Peyer's patch (tissue), 4 donors: ENCODE results near the gene C1QTNF7. TPM values are rescaled to one million over a fixed set of nuclear protein-coding genes. Genes with fewer than 3 reads are reported as not detected.

Source experiments
- DNase-seq, 3 donors: peaks; one replicate each; pipeline ENCODE4 v3.0.0-alpha.2; 2017 to 2019
- H3K27ac ChIP-seq, 4 donors: fragments of 200-600 bp; sonication (generic); one replicate each; pipeline ENCODE4 v1.5.1; 2016 to 2019
- H3K27me3 ChIP-seq, 2 donors: fragments of 200-600 bp; sonication (generic); one replicate each; pipeline ENCODE4 v1.5.1; 2019
- H3K36me3 ChIP-seq, 3 donors: fragments of 200-600 bp; sonication (generic); one replicate each; pipeline ENCODE4 v1.5.1; 2016 to 2019
- H3K4me1 ChIP-seq, 4 donors: fragments of 200-600 bp; sonication (generic); one replicate each; pipeline ENCODE4 v1.5.1; 2016 to 2019
- H3K4me3 ChIP-seq, 4 donors: fragments of 200-600 bp; sonication (generic); 1 replicate in 3 of 4; 2 replicates in 1 of 4; pipeline ENCODE4 v1.5.1; 2016 to 2019; ENCODE audit warnings: mild to moderate bottlenecking in 1 of 4
- H3K9me3 ChIP-seq, 4 donors: fragments of 200-600 bp; sonication (generic); one replicate each; pipeline ENCODE4 v1.5.1; 2016 to 2019; ENCODE audit warnings: mild to moderate bottlenecking in 1 of 4
- POLR2A ChIP-seq, 2 donors: fragments of 450-650 bp; IDR thresholded peaks; one replicate each; pipeline ENCODE4 v1.5.1; 2017; ENCODE audit warnings: antibody characterized with exemption in 2 of 2, mild to moderate bottlenecking in 2 of 2, moderate library complexity in 2 of 2
- total RNA-seq, 4 donors: library from RNA; depleted of rRNA; stranded (reverse); fragments of >200 nt; gene quantifications; one replicate each; pipeline ENCODE4 v1.1.0, GENCODE V29; 2016
- TF ChIP-seq, protein P1 (sequence below), 6 experiments: fragments of 450-650 bp in 4 of 6; fragments of 200-600 bp in 2 of 6; sonication (generic) in 1 of 6; IDR thresholded peaks; one replicate each; pipeline ENCODE4 v1.5.1; 2017 to 2019; ENCODE audit warnings: antibody characterized with exemption in 6 of 6, mild to moderate bottlenecking in 3 of 6, moderate library complexity in 1 of 6

C1QTNF7 gene
- total RNA-seq, 4 donors from 2014 or later: 1.2 to 5.0 (median 2.7) TPM

DNA sequence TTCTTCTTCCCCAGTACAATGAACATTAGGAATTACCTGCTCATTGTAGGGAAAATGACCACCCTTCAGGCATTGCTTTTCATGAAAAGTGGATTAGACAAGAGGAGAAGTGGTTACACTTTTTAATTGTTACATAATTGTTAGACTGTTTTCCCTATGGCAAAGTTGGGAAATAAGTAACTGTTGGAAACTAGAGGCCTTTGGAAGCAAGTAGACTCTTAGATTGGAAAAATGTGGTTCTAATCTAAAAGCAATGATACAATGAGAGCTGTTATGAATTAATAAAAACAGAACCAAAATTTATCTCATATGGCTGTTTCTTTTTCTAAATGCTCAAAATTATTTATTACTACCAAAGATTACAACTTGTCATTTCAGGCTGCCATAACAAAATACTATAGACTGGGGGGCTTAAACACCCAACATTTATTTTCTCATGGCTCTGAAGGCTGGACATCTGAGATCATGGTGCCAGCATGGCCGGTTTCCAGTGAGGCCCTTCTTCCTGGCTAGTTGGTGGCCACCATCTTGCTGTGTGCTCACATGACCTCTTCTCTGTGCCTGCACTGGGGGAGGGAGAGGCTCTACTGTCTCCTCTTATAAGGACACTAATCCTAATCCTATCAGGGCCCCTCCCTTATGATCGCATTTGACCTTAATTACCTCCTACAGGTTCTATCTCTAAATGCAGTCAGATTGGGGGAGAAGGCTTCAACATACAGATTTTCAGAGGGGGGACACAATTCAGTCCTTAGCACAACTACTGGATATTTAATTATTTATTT lies 54.3 kb downstream of the C1QTNF7 start:
- Histone ChIP-seq H3K27me3 (no peaks in the 10 kb centered on the region), H3K4me1 (no peaks in the 10 kb centered on the region), H3K4me3 (no peak overlapping the region), H3K9me3 (no peaks in the 10 kb centered on the region), H3K27ac (no peak overlapping the region), H3K36me3 (no peaks in the 10 kb centered on the region)
- no peak for DNase-seq
- TF ChIP-seq POLR2A (IDR thresholded peaks at IDR 0.05): no peak
- TF ChIP-seq, protein P1, sequence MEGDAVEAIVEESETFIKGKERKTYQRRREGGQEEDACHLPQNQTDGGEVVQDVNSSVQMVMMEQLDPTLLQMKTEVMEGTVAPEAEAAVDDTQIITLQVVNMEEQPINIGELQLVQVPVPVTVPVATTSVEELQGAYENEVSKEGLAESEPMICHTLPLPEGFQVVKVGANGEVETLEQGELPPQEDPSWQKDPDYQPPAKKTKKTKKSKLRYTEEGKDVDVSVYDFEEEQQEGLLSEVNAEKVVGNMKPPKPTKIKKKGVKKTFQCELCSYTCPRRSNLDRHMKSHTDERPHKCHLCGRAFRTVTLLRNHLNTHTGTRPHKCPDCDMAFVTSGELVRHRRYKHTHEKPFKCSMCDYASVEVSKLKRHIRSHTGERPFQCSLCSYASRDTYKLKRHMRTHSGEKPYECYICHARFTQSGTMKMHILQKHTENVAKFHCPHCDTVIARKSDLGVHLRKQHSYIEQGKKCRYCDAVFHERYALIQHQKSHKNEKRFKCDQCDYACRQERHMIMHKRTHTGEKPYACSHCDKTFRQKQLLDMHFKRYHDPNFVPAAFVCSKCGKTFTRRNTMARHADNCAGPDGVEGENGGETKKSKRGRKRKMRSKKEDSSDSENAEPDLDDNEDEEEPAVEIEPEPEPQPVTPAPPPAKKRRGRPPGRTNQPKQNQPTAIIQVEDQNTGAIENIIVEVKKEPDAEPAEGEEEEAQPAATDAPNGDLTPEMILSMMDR (IDR thresholded peaks at IDR 0.05): no peak

DNA sequence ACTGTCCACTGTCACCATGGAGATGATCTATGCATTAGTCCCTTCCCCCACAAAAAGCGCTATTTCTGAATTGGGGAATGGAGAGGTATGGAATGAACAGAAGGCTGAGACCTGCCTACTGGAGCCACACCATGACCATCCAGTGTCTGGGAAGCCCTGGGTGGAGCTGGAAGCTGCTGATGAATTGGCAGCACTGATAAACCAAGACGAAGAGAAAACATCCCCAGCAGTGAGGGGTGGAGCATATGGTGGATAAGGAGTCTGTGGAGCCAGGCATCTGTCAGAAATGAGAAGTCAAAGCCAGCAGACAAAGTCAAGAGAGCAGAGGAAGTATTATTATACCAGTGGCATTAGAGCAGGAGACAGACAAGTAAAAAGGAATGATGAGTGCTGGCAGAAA lies 55.0 kb downstream of the C1QTNF7 start:
- TF ChIP-seq, protein P1 (IDR thresholded peaks at IDR 0.05): no peak
- TF ChIP-seq POLR2A (IDR thresholded peaks at IDR 0.05): no peak
- DNase-seq: no peak
- Histone ChIP-seq H3K36me3 (no peaks in the 10 kb centered on the region), H3K9me3 (no peaks in the 10 kb centered on the region), H3K4me1 (no peaks in the 10 kb centered on the region), H3K4me3 (no peak overlapping the region), H3K27me3 (no peaks in the 10 kb centered on the region), H3K27ac (no peak overlapping the region)

DNA sequence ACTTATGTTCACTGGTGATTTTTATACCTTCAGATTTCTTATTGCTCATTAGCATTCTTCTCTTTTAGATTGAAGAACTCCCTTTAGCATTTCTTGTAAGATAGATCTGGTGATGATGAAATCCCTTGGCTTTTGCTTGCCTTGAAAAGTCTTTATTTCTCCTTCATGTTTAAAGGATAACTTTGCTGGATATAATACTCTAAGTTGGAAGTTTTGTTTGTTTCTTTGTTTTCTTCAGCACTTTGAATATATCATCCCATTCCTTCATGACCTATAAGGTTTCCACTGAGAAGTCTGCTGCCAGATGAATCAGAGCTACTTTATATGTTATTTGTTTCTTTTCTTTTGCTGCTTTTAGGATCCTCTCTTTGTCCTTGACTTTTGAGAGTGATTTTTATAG lies 60.3 kb downstream of the C1QTNF7 start:
- DNase-seq: no peak
- TF ChIP-seq, protein P1 (IDR thresholded peaks at IDR 0.05): no peak
- no peak for TF ChIP-seq POLR2A (IDR thresholded peaks at IDR 0.05)
- Histone ChIP-seq H3K4me3 (no peak overlapping the region), H3K4me1 (no peaks in the 10 kb centered on the region), H3K27ac (no peak overlapping the region), H3K27me3 (no peaks in the 10 kb centered on the region), H3K36me3 (no peaks in the 10 kb centered on the region), H3K9me3 (peaks cover 0 to 4% (median 0%) of the 10 kb centered on the region in 4 donors)

DNA sequence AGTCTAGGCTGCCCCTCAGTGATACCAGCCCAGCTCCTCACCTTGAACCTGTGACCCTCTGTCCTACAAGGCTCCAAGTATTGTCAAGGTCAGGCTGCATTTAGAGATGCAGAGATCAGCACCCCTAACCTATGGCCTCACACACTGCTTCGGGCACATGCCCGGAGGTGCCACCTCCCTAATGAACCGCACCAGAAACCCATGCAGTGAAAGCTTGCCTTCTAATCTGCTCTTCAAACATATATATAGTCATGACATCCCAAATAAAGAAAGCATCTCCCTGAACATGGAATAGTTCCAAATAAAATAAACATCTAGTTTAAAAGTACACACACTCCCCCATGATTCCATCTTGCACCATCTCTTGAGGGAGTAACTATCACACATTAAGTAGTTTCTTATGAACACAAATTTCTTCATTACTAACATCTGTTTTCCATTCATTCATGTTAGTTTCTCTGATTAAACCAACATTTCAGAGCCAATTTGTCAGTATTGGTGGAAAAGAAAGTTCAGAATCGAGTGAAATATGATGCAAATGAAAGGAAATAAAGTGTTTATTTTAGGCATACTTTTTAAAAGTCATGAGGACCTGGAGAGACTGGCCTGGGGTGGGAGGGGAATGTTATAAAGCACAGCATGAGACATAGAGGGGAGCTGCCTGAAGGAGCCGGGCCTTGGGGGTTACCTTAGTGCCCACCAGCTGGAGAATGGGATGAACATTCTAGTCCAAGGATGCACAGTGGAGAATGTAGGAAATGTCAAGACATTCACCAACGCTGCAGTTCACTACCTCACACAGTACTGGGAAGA lies 61.0 kb downstream of the C1QTNF7 start:
- H3K27ac ChIP-seq: no peak overlapping the region
- no peak overlapping the region for H3K4me3 ChIP-seq
- DNase-seq: no peak
- H3K9me3 ChIP-seq: peaks cover 0 to 4% (median 0%) of the 10 kb centered on the region in 4 donors
- H3K36me3 ChIP-seq: no peaks in the 10 kb centered on the region
- no peaks in the 10 kb centered on the region for H3K4me1 ChIP-seq
- H3K27me3 ChIP-seq: no peaks in the 10 kb centered on the region
- TF ChIP-seq POLR2A (IDR thresholded peaks at IDR 0.05): no peak

DNA sequence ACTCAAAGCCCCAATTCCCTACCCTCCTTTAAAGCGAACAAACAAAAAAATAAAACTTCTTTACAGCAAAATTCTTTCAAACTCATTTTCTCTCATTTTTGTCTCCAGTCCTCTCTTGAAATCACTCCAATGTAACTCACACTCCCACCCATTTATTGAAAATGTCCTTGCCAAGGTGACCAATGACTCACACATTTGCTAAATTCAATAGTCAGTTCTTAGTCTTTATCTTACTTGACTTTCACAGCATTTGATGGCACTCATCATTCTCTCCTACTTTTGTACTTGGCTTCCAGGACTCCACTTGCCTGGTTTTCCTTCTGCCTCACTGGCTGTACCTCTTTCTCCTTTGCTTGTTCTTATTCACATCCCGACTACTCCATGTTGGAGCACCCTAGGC lies 61.7 kb downstream of the C1QTNF7 start:
- Histone ChIP-seq H3K9me3 (peaks cover 0 to 4% (median 0%) of the 10 kb centered on the region in 4 donors), H3K27ac (no peak overlapping the region), H3K4me3 (no peak overlapping the region), H3K4me1 (no peaks in the 10 kb centered on the region), H3K36me3 (no peaks in the 10 kb centered on the region), H3K27me3 (no peaks in the 10 kb centered on the region)
- no peak for DNase-seq
- TF ChIP-seq, protein P1 (IDR thresholded peaks at IDR 0.05): no peak
- no peak for TF ChIP-seq POLR2A (IDR thresholded peaks at IDR 0.05)

DNA sequence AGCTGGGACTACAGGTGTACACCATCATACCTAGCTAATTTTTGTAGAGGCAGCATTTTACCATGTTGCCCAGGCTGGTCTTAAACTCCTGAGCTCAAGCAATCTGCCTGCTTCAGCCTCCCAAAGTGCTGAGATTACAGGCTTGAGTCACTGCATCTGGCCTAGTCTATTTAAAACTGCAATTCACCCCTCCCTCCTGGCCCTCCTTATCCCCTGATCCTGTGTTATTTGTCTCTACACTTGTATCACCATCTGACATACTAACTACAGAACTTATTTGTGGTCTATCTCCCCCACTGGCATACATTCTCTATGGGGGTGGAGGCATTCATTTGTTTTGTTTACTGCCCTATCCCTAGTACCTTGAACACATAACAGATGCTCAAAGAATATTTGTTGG lies 65.6 kb downstream of the C1QTNF7 start:
- H3K4me1 ChIP-seq: no peaks in the 10 kb centered on the region
- no peak for TF ChIP-seq POLR2A (IDR thresholded peaks at IDR 0.05)
- TF ChIP-seq, protein P1 (IDR thresholded peaks at IDR 0.05): no peak

More for the DNA sequence above, 65.6 kb downstream of the C1QTNF7 start:
- H3K36me3 ChIP-seq: no peaks in the 10 kb centered on the region
- peaks cover 0 to 4% (median 2%) of the 10 kb centered on the region in 4 donors for H3K9me3 ChIP-seq
- no peak overlapping the region for H3K27ac ChIP-seq
- no peak overlapping the region for H3K4me3 ChIP-seq
- no peaks in the 10 kb centered on the region for H3K27me3 ChIP-seq
- no peak for DNase-seq
